B cell (primary cell): Measurements from ENCODE around the gene EFNB2. TPM values are rescaled to one million over a fixed set of nuclear protein-coding genes. Genes with fewer than 3 reads are reported as not detected.
A peak's percentile ranks its signal among the peaks of the same experiment; 100 is the strongest.

ENCODE experiments used
- ATAC-seq: fragments of 200-7000 bp; cut with Tn5 transposase; one replicate; pipeline ENCODE4 v1.10.0; 2021; ENCODE audit warnings: low read depth, mild to moderate bottlenecking, moderate number of reproducible peaks, moderate library complexity
- CTCF ChIA-PET: fragments of 350-600 bp; sonication (Branson Sonifier 250); formaldehyde crosslinking; loops from one replicate; lab custom pipeline; 2021; ENCODE audit warnings: antibody characterized with exemption, inconsistent platforms; lab: Charles Lee
- POLR2A ChIA-PET: fragments of 350-600 bp; sonication (Branson Sonifier 250); formaldehyde crosslinking; loops from one replicate; lab custom pipeline; 2021; ENCODE audit warnings: antibody characterized with exemption; lab: Charles Lee
- DNase-seq: peaks from one replicate; pipeline ENCODE4 v3.0.0; 2013
- H2AFZ ChIP-seq: 2 replicates; pipeline ENCODE4 v1.6.1; 2012; ENCODE audit warnings: mild to moderate bottlenecking, low read depth, low read length; ENCODE audit not compliant: insufficient read depth, poor library complexity, severe bottlenecking
- H3K27ac ChIP-seq, 2 donors: 1 replicate in 1 of 2; 2 replicates in 1 of 2; pipeline ENCODE4 v1.5.1; 2012 to 2013; ENCODE audit warnings: low read length in 2 of 2, mild to moderate bottlenecking in 2 of 2, moderate library complexity in 1 of 2
- H3K27me3 ChIP-seq, 4 experiments: fragments of 200-600 bp in 1 of 4; sonication (generic) in 1 of 4; replicated peaks in 1 of 4; 1 replicate in 2 of 4; 2 replicates in 2 of 4; pipeline versions ENCODE4 v1.6.1 to v1.7.0; 2013 to 2016; ENCODE audit warnings: low read length in 3 of 4, mild to moderate bottlenecking in 2 of 4, mixed read lengths in 1 of 4, moderate library complexity in 1 of 4; ENCODE audit not compliant: insufficient read depth in 4 of 4, control insufficient read depth in 3 of 4; ENCODE audit errors: control extremely low read depth in 1 of 4
- H3K36me3 ChIP-seq, 2 experiments: replicated peaks in 1 of 2; 1 replicate in 1 of 2; 2 replicates in 1 of 2; pipeline versions ENCODE4 v1.6.1 to v1.7.1; 2013; ENCODE audit warnings: low read length in 1 of 2; ENCODE audit not compliant: insufficient read depth in 2 of 2, control insufficient read depth in 1 of 2; ENCODE audit errors: control extremely low read depth in 1 of 2, extremely low read depth in 1 of 2
- H3K4me1 ChIP-seq, 2 donors: fragments of 200-600 bp in 1 of 2; sonication (generic) in 1 of 2; 1 replicate in 1 of 2; 2 replicates in 1 of 2; pipeline versions ENCODE4 v1.5.1 to v1.6.1; 2013 to 2017; ENCODE audit warnings: low read length in 2 of 2; ENCODE audit not compliant: control insufficient read depth in 2 of 2, insufficient read depth in 2 of 2
- H3K4me2 ChIP-seq: replicated peaks from 2 replicates; pipeline ENCODE3; 2012; ENCODE audit warnings: mild to moderate bottlenecking, low read depth, low read length; ENCODE audit not compliant: poor library complexity, severe bottlenecking
- H3K4me3 ChIP-seq, 5 experiments: fragments of 200-600 bp in 1 of 5; sonication (generic) in 1 of 5; 1 replicate in 3 of 5; 2 replicates in 2 of 5; pipeline versions ENCODE4 v1.5.1 to v1.7.0; 2011 to 2016; ENCODE audit warnings: low read length in 4 of 5, mild to moderate bottlenecking in 4 of 5, low read depth in 2 of 5, control low read depth in 1 of 5, moderate library complexity in 1 of 5; ENCODE audit not compliant: insufficient read depth in 1 of 5; ENCODE audit errors: control extremely low read depth in 1 of 5, extremely low read depth in 1 of 5
- H3K79me2 ChIP-seq: fragments of 200-600 bp; sonication (generic); one replicate; pipeline ENCODE4 v1.6.0; 2016; ENCODE audit warnings: low read length; ENCODE audit not compliant: control insufficient read depth, insufficient read depth
- H3K9ac ChIP-seq: fragments of 200-600 bp; sonication (generic); 2 replicates; pipeline ENCODE4 v1.6.1; 2017; ENCODE audit warnings: mild to moderate bottlenecking, low read length, moderate library complexity
- H3K9me3 ChIP-seq, 3 donors: one replicate each; pipeline versions ENCODE4 v1.6.1 to v1.7.1; 2013; ENCODE audit warnings: low read length in 2 of 3; ENCODE audit not compliant: control insufficient read depth in 2 of 3, insufficient read depth in 1 of 3; ENCODE audit errors: control extremely low read depth in 1 of 3
- H4K20me1 ChIP-seq: 2 replicates; pipeline ENCODE4 v1.6.0; 2012; ENCODE audit warnings: mild to moderate bottlenecking, low read length; ENCODE audit not compliant: insufficient read depth, control insufficient read depth, poor library complexity, severe bottlenecking
- H3K27ac Mint-ChIP-seq: one replicate; pipeline ENCODE4 v1.8.0; 2021; ENCODE audit warnings: mixed read lengths
- H3K27me3 Mint-ChIP-seq: one replicate; pipeline ENCODE4 v1.8.0; 2021; ENCODE audit warnings: mixed read lengths
- H3K4me1 Mint-ChIP-seq: one replicate; pipeline ENCODE4 v1.8.0; 2021; ENCODE audit warnings: mixed read lengths
- H3K4me3 Mint-ChIP-seq: one replicate; pipeline ENCODE4 v1.8.0; 2021; ENCODE audit warnings: mixed read lengths
- H3K9me3 Mint-ChIP-seq: one replicate; pipeline ENCODE4 v1.8.0; 2022; ENCODE audit warnings: mixed read lengths; ENCODE audit not compliant: insufficient read depth
- CTCF ChIP-seq: fragments of 200-600 bp; IDR thresholded peaks from one replicate; pipeline ENCODE4 v1.8.0; 2022; ENCODE audit warnings: antibody characterized with exemption, mild to moderate bottlenecking
- EZH2 ChIP-seq: IDR thresholded peaks from 2 replicates; pipeline ENCODE4 v1.6.1; 2012; ENCODE audit warnings: borderline replicate concordance, low read depth, mild to moderate bottlenecking, moderate library complexity, low read length; ENCODE audit not compliant: insufficient read depth, poor library complexity, severe bottlenecking
- WGBS: methylation state at CpG from one replicate; pipeline ENCODE4 v1.1.5; 2013; ENCODE audit warnings: missing lambda C conversion rate; ENCODE audit not compliant: insufficient coverage; 5-methylcytosine and 5-hydroxymethylcytosine counted together
- intact Hi-C: fragments of 100-400 bp; cut with micrococcal nuclease; formaldehyde crosslinking; loops from one replicate; pipeline ENCODE4 v1.10.0; 2022
- polyA plus RNA-seq: library from polyadenylated mRNA; depleted of rRNA; stranded (reverse); fragments of >200 nt; gene quantifications from 2 replicates; pipeline ENCODE4 v1.2.3, GENCODE V29; 2012
- total RNA-seq, 2 donors: library from RNA; stranded (reverse); fragments of 120-200 nt in 1 of 2; gene quantifications; 1 replicate in 1 of 2; 2 replicates in 1 of 2; pipeline versions ENCODE4 v1.2.3 to v1.2.4, GENCODE V29; 2013 to 2022

EFNB2 gene
- total and polyA plus RNA-seq, 2 donors (not counting 1 experiment from before 2014, with no cell fraction given): 0.04 to 1.2 TPM

- peak overlapping the region in 3 of 5 experiments; percentile 4 to 83 (median 45) for H3K4me3 ChIP-seq
- Mint-ChIP-seq H3K27me3 (peaks cover 50% of the 10 kb centered on the region), H3K4me1 (peaks cover 17% of the 10 kb centered on the region), H3K9me3 (no peaks in the 10 kb centered on the region), H3K4me3 (peak overlapping the region; percentile 93), H3K27ac (peak overlapping the region; percentile 20)
- no peaks in the 10 kb centered on the region for H3K36me3 ChIP-seq
- WGBS: 5% methylated on average over 32 of the region's 44 CpGs
- intact Hi-C loops: loop anchor here (10.0 kb wide), 1 partner anchor 449 kb away; no protein-coding TSS in a partner anchor
- H4K20me1 ChIP-seq: no peaks in the 10 kb centered on the region
- H3K79me2 ChIP-seq: no peaks in the 10 kb centered on the region
- ChIA-PET CTCF (interaction anchor here (1.1 to 1.4 kb wide), 2 partner anchors 14 to 34 kb away, joined by 3 read pairs; no protein-coding TSS in a partner anchor), POLR2A (no interaction called here)
- H2AFZ ChIP-seq: peak overlapping the region; percentile 63
- no peak overlapping the region for H3K27ac ChIP-seq
- H3K4me2 ChIP-seq: peak overlapping the region; percentile 99
- peaks cover 25 to 28% of the 10 kb centered on the region in 2 donors for H3K4me1 ChIP-seq
- TF ChIP-seq EZH2 (peak; percentile 29), CTCF (no peak)
- H3K9ac ChIP-seq: peak overlapping the region; percentile 46
- H3K27me3 ChIP-seq: peaks cover 0 to 46% (median 34%) of the 10 kb centered on the region in 4 experiments
- peak; percentile 63 for DNase-seq
- no peak for ATAC-seq
- H3K9me3 ChIP-seq: peaks cover 0 to 7% (median 0%) of the 10 kb centered on the region in 3 donors
Measured at GRCh38 chr13:106533101-106533942, 2.1 kb downstream of the EFNB2 start.
